K562 (cell line): ENCODE data around the gene FRRS1L. TPM values are rescaled to one million over a fixed set of nuclear protein-coding genes. Genes with fewer than 3 reads are reported as not detected.

Experiments
- ARHGAP35 ChIP-seq: fragments of 450-650 bp; IDR thresholded peaks from 2 replicates; pipeline ENCODE4 v1.6.1; 2018; ENCODE audit not compliant: partially characterized antibody
- CBX1 ChIP-seq: sonication (generic); IDR thresholded peaks from 2 replicates; pipeline ENCODE4 v1.6.1; 2016; ENCODE audit warnings: antibody characterized with exemption, low read depth, mild to moderate bottlenecking
- CHD2 ChIP-seq: IDR thresholded peaks from 2 replicates; pipeline ENCODE4 v1.6.1; 2011; ENCODE audit warnings: low read depth, low read length
- EP400 ChIP-seq: fragments of 450-650 bp; IDR thresholded peaks from 2 replicates; pipeline ENCODE4 v1.6.1; 2017; ENCODE audit warnings: antibody characterized with exemption, mild to moderate bottlenecking, moderate library complexity
- EWSR1 ChIP-seq: fragments of 450-650 bp; IDR thresholded peaks from 2 replicates; pipeline ENCODE4 v1.6.1; 2018; ENCODE audit warnings: borderline replicate concordance, mild to moderate bottlenecking, low read depth, moderate library complexity; ENCODE audit not compliant: partially characterized antibody
- HDGF ChIP-seq: fragments of 450-650 bp; IDR thresholded peaks from 2 replicates; pipeline ENCODE4 v1.6.1; 2016
- JUNB ChIP-seq: fragments of 450-650 bp; formaldehyde crosslinking; conservative IDR thresholded peaks from 2 replicates; pipeline ENCODE4 v1.4.0; 2020; ENCODE audit warnings: mild to moderate bottlenecking
- MBD2 ChIP-seq: sonication (generic); IDR thresholded peaks from 2 replicates; pipeline ENCODE4 v1.6.1; 2016; ENCODE audit warnings: low read depth, borderline replicate concordance
- MCM3 ChIP-seq: fragments of 450-650 bp; IDR thresholded peaks from 2 replicates; pipeline ENCODE4 v1.6.1; 2016
- NFATC3 ChIP-seq: fragments of 450-650 bp; IDR thresholded peaks from 2 replicates; pipeline ENCODE4 v1.6.1; 2017; ENCODE audit warnings: mild to moderate bottlenecking
- RAD21 ChIP-seq, 2 experiments: fragments of 250-450 bp in 1 of 2; fragments of 450-650 bp in 1 of 2; sonication (Bioruptor Pico) in 1 of 2; formaldehyde crosslinking in 1 of 2; IDR thresholded peaks in 1 of 2; conservative IDR thresholded peaks in 1 of 2; 2 replicates each; pipeline versions ENCODE4 v1.4.0 to v1.8.0; 2020 to 2022; ENCODE audit warnings: mild to moderate bottlenecking in 2 of 2, moderate library complexity in 1 of 2
- RHOXF2B ChIP-seq: fragments of 250-450 bp; sonication (Bioruptor Pico); conservative IDR thresholded peaks from 2 replicates; pipeline ENCODE4 v1.5.1; 2021
- SMARCA5 ChIP-seq: fragments of 450-650 bp; IDR thresholded peaks from 2 replicates; pipeline ENCODE4 v1.6.1; 2016
- TAF9B ChIP-seq: fragments of 450-650 bp; IDR thresholded peaks from 2 replicates; pipeline ENCODE4 v1.6.1; 2018; ENCODE audit warnings: mild to moderate bottlenecking; ENCODE audit not compliant: partially characterized antibody
- ZNF253 ChIP-seq: fragments of 250-450 bp; sonication (Bioruptor Pico); conservative IDR thresholded peaks from 2 replicates; pipeline ENCODE4 v1.6.1; 2021; ENCODE audit warnings: mild to moderate bottlenecking
- ZNF695 ChIP-seq: fragments of 450-650 bp; formaldehyde crosslinking; IDR thresholded peaks from 2 replicates; pipeline ENCODE4 v1.4.0; 2020; ENCODE audit warnings: mild to moderate bottlenecking, moderate library complexity
- polyA plus RNA-seq, 8 experiments: library from polyadenylated mRNA; depleted of rRNA in 4 of 8; stranded (reverse) in 5 of 8; unstranded in 3 of 8; fragments of >200 nt; fragmentation: Nextera tagmentation in 2 of 8; fragmentation: Illumina TruSeq in 1 of 8; extraction: Ambion mirVana in 2 of 8; extraction: Trizol in 1 of 8; gene quantifications; 2 replicates each; pipeline versions ENCODE4 v1.2.1 to v1.2.3, GENCODE V29; 2011 to 2014; ENCODE audit warnings: inconsistent platforms in 1 of 8, missing spikeins in 1 of 8
- total RNA-seq, 7 experiments: library from RNA; depleted of rRNA in 6 of 7; stranded (reverse); fragments of >200 nt in 6 of 7; fragmentation: Illumina TruSeq in 2 of 7; extraction: Trizol in 2 of 7; gene quantifications; 2 replicates each; pipeline versions ENCODE4 v1.2.1 to v1.2.3, GENCODE V29; 2011 to 2021; ENCODE audit warnings: low replicate concordance in 1 of 7
- TF ChIP-seq, protein P1 (sequence below), 3 experiments: fragments of 200-800 bp in 1 of 3; fragments of 250-450 bp in 1 of 3; fragments of 450-650 bp in 1 of 3; sonication (Bioruptor Pico) in 1 of 3; sonication (Bioruptor generic) in 1 of 3; formaldehyde crosslinking in 1 of 3; IDR thresholded peaks; 2 replicates each; pipeline versions ENCODE4 v1.6.1 to v1.8.0; 2016 to 2022; ENCODE audit warnings: mild to moderate bottlenecking in 2 of 3, missing genetic modification characterization in 2 of 3, missing compliant biosample characterization in 1 of 3, moderate library complexity in 1 of 3
- TF ChIP-seq, protein P2 (sequence below): fragments of 450-650 bp; IDR thresholded peaks from 2 replicates; pipeline ENCODE4 v1.6.1; 2018; ENCODE audit not compliant: partially characterized antibody
- TF ChIP-seq, protein P3 (sequence below), 2 experiments: fragments of 450-650 bp in 1 of 2; sonication (generic) in 1 of 2; formaldehyde crosslinking; conservative IDR thresholded peaks; 2 replicates each; pipeline versions ENCODE4 v1.4.0 to v1.8.1; 2020 to 2022; ENCODE audit warnings: mild to moderate bottlenecking in 1 of 2, missing genetic modification reagents in 1 of 2
- TF ChIP-seq, protein P4 (sequence below): sonication (generic); formaldehyde crosslinking; IDR thresholded peaks from 2 replicates; pipeline ENCODE4 v1.9.0; 2022; ENCODE audit warnings: mild to moderate bottlenecking, missing genetic modification reagents

Gene FRRS1L
- total and polyA plus RNA-seq, 9 of the 15 experiments (the other 6 are each of a cell fraction or from before 2014, with no cell fraction given), result under 0.01 to 0.04 (median 0.03) TPM; not detected in 5

DNA sequence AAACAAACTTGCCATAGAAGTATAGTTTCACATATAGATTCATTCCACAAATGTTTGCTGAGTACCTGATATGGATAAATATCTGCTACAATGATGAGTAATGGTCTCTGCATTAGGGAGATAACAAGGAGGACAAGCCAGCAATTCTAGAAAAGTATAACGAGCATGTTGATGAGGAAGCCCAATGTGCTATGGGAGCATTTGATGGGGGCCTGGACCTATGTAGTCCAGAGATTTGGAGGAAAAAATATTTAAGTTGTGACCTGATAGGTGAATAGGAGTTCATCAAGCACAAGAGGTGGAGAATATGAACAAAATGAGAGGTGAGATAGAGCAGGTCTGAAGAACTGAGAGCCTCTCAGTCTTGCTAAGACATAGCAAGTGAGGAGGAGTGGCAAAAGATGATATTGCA, 32.9 kb downstream of the FRRS1L start (continued):
- TF ChIP-seq, protein P1, sequence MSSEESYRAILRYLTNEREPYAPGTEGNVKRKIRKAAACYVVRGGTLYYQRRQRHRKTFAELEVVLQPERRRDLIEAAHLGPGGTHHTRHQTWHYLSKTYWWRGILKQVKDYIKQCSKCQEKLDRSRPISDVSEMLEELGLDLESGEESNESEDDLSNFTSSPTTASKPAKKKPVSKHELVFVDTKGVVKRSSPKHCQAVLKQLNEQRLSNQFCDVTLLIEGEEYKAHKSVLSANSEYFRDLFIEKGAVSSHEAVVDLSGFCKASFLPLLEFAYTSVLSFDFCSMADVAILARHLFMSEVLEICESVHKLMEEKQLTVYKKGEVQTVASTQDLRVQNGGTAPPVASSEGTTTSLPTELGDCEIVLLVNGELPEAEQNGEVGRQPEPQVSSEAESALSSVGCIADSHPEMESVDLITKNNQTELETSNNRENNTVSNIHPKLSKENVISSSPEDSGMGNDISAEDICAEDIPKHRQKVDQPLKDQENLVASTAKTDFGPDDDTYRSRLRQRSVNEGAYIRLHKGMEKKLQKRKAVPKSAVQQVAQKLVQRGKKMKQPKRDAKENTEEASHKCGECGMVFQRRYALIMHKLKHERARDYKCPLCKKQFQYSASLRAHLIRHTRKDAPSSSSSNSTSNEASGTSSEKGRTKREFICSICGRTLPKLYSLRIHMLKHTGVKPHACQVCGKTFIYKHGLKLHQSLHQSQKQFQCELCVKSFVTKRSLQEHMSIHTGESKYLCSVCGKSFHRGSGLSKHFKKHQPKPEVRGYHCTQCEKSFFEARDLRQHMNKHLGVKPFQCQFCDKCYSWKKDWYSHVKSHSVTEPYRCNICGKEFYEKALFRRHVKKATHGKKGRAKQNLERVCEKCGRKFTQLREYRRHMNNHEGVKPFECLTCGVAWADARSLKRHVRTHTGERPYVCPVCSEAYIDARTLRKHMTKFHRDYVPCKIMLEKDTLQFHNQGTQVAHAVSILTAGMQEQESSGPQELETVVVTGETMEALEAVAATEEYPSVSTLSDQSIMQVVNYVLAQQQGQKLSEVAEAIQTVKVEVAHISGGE (CRISPR knock-in tag; IDR thresholded peaks at IDR 0.05), result peak in 1 of 3 experiments; percentile 28; a peak in 1 of 6 replicates
- TF ChIP-seq NFATC3, result no peak
- TF ChIP-seq MCM3, result no peak
- TF ChIP-seq HDGF, result no peak
- TF ChIP-seq JUNB (CRISPR knock-in tag), result no peak
- TF ChIP-seq SMARCA5, result no peak; the same call in 1 of the 2 replicates
- TF ChIP-seq EP400, result peak; percentile 43; the same call in 1 of the 2 replicates
- TF ChIP-seq ZNF695, result no peak
- TF ChIP-seq, protein P2, sequence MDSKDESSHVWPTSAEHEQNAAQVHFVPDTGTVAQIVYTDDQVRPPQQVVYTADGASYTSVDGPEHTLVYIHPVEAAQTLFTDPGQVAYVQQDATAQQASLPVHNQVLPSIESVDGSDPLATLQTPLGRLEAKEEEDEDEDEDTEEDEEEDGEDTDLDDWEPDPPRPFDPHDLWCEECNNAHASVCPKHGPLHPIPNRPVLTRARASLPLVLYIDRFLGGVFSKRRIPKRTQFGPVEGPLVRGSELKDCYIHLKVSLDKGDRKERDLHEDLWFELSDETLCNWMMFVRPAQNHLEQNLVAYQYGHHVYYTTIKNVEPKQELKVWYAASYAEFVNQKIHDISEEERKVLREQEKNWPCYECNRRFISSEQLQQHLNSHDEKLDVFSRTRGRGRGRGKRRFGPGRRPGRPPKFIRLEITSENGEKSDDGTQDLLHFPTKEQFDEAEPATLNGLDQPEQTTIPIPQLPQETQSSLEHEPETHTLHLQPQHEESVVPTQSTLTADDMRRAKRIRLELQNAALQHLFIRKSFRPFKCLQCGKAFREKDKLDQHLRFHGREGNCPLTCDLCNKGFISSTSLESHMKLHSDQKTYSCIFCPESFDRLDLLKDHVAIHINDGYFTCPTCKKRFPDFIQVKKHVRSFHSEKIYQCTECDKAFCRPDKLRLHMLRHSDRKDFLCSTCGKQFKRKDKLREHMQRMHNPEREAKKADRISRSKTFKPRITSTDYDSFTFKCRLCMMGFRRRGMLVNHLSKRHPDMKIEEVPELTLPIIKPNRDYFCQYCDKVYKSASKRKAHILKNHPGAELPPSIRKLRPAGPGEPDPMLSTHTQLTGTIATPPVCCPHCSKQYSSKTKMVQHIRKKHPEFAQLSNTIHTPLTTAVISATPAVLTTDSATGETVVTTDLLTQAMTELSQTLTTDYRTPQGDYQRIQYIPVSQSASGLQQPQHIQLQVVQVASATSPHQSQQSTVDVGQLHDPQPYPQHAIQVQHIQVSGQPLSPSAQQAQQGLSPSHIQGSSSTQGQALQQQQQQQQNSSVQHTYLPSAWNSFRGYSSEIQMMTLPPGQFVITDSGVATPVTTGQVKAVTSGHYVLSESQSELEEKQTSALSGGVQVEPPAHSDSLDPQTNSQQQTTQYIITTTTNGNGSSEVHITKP, result no peak
- TF ChIP-seq, protein P3, sequence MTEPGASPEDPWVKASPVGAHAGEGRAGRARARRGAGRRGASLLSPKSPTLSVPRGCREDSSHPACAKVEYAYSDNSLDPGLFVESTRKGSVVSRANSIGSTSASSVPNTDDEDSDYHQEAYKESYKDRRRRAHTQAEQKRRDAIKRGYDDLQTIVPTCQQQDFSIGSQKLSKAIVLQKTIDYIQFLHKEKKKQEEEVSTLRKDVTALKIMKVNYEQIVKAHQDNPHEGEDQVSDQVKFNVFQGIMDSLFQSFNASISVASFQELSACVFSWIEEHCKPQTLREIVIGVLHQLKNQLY (CRISPR knock-in tag; conservative IDR thresholded peaks at IDR 0.05), result no peak
- peak; percentile 42; the same call in 1 of the 2 replicates for TF ChIP-seq MBD2
- no peak for TF ChIP-seq RAD21 (CRISPR knock-in tag; conservative IDR thresholded peaks at IDR 0.05 in 1 of 2, IDR thresholded peaks at IDR 0.05 in 1 of 2)
- TF ChIP-seq EWSR1, result no peak
- TF ChIP-seq CBX1, result no peak
- no peak for TF ChIP-seq TAF9B
- no peak for TF ChIP-seq RHOXF2B (CRISPR knock-in tag)
- TF ChIP-seq, protein P4, sequence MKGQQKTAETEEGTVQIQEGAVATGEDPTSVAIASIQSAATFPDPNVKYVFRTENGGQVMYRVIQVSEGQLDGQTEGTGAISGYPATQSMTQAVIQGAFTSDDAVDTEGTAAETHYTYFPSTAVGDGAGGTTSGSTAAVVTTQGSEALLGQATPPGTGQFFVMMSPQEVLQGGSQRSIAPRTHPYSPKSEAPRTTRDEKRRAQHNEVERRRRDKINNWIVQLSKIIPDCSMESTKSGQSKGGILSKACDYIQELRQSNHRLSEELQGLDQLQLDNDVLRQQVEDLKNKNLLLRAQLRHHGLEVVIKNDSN (CRISPR knock-in tag), result no peak
- no peak for TF ChIP-seq ARHGAP35
- no peak for TF ChIP-seq CHD2
- no peak for TF ChIP-seq ZNF253 (CRISPR knock-in tag)
